Measurements from ENCODE around the gene KLHL12. TPM values are rescaled to one million over a fixed set of nuclear protein-coding genes. Genes with fewer than 3 reads are reported as not detected.
"Not testable (repeated sequence)": the region's sequence is repeated elsewhere in the genome, so short reads cannot be mapped to it uniquely, and the experiment has no call there.

KLHL12 gene
- total and polyA plus RNA-seq, 10 of the 15 experiments (the other 5 are each of a cell fraction or from before 2014, with no cell fraction given) = 16.0 to 53.8 (median 30.3) TPM

DNA sequence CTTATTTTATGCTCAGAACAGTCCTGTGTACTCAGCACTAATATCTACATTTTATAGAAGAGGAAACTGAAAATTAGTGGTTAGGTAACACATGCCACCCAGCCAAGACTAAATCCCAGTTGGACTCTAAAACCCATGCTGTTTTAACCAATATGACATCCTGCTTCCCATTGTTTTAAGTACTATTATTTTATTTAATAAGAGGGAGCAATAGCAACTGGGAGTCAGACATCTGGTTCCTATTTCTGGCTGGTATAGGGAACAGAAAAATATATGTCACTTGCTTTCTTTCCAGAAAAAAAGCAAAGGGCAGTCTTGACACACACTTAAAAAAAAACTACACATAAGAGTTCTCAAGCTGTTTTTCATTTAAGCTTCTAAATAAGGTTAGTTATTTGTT lies 11.9 kb downstream of the KLHL12 start (continued):
- no peak for TF ChIP-seq CUX1 (IDR thresholded peaks at IDR 0.05; ENCODE audit: insufficient replicate concordance, low read depth, low read length)
- no peak for TF ChIP-seq EP300 (IDR thresholded peaks at IDR 0.05; ENCODE audit: borderline replicate concordance in 1 of 2, control insufficient read depth in 1 of 2, low read depth in 2 of 2, low read length in 2 of 2)
- TF ChIP-seq, protein P1, sequence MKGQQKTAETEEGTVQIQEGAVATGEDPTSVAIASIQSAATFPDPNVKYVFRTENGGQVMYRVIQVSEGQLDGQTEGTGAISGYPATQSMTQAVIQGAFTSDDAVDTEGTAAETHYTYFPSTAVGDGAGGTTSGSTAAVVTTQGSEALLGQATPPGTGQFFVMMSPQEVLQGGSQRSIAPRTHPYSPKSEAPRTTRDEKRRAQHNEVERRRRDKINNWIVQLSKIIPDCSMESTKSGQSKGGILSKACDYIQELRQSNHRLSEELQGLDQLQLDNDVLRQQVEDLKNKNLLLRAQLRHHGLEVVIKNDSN (IDR thresholded peaks at IDR 0.05; ENCODE audit: borderline replicate concordance, extremely low read length, insufficient read depth, low read depth, low read length) = no peak
- TF ChIP-seq CBX3 (IDR thresholded peaks at IDR 0.05; ENCODE audit: borderline replicate concordance, low read depth) = no peak

DNA sequence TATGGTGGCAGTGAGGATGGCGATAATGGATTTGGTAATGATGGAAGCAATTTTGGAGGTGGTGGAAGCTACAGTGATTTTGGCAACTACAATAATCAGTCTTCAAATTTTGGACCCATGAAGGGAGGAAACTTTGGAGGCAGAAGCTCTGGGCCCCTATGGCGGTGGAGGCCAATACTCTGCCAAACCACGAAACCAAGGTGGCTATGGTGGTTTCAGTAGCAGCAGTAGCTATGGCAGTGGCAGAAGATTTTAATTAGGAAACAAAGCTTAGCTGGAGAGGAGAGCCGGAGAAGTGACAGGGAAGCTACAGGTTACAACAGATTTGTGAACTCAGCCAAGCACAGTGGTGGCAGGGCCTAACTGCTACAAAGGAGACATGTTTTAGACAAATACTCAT lies 14.6 kb downstream of the KLHL12 start:
- BruUV-seq (replicated peaks); H3K9ac ChIP-seq (ENCODE audit: control insufficient read depth, insufficient read depth, low read length); H3K4me2 ChIP-seq (ENCODE audit: control insufficient read depth, insufficient read depth); H3K9me3 ChIP-seq (replicated peaks; ENCODE audit: control insufficient read depth, insufficient read depth, low read length); ATAC-seq; H3K4me1 ChIP-seq (ENCODE audit: control insufficient read depth, insufficient read depth, low read length); FAIRE-seq; intact Hi-C loops (cut with micrococcal nuclease; ENCODE audit: unreplicated experiment); H2AFZ ChIP-seq (ENCODE audit: control insufficient read depth, low read depth, low read length); H4K20me1 ChIP-seq (ENCODE audit: control insufficient read depth, insufficient read depth); POLR2A ChIA-PET; DNase-seq (ENCODE audit: low read depth, low spot score); SMC1A ChIA-PET (ENCODE audit: uncharacterized antibody, unreplicated experiment); H3K4me3 ChIP-seq; H3K27ac ChIP-seq (ENCODE audit: control insufficient read depth, insufficient read depth); in situ Hi-C loops (cut with MboI); RAD21 ChIA-PET (ENCODE audit: unreplicated experiment); CTCF ChIA-PET; H3K79me2 ChIP-seq (ENCODE audit: control insufficient read depth, insufficient read depth, low read length); H3K27me3 ChIP-seq (replicated peaks in 1 of 2; ENCODE audit: control insufficient read depth in 2 of 2, insufficient read depth in 2 of 2, low read length in 1 of 2): not testable (repeated sequence)
- peaks cover 3 to 37% of the 10 kb centered on the region in 2 experiments for H3K36me3 ChIP-seq (ENCODE audit: control insufficient read depth in 2 of 2, insufficient read depth in 2 of 2, low read length in 1 of 2)
- WGBS (ENCODE audit: insufficient coverage, insufficient replicate concordance, low lambda C conversion rate, missing lambda C conversion rate) = 95% methylated on average over 4 of the region's 4 CpGs
